Measurements from ENCODE around the gene RRBP1. TPM values are rescaled to one million over a fixed set of nuclear protein-coding genes. Genes with fewer than 3 reads are reported as not detected.

The RRBP1 gene
- total and polyA plus RNA-seq, 2 experiments from 2014 or later, result 193 to 242 TPM

- Histone ChIP-seq H3K9me3 (ENCODE audit: low read depth) (no peaks in the 10 kb centered on the region), H4K20me1 (ENCODE audit: insufficient read depth, poor library complexity, severe bottlenecking) (no peaks in the 10 kb centered on the region), H3K27ac (no peak overlapping the region), H2AFZ (no peak overlapping the region), H3K9me2 (replicated peaks; ENCODE audit: insufficient read depth) (no peaks in the 10 kb centered on the region), H3K4me3 (no peak overlapping the region), H3K4me1 (ENCODE audit: insufficient read depth) (no peaks in the 10 kb centered on the region), H3K79me2 (no peaks in the 10 kb centered on the region), H3K36me3 (replicated peaks; ENCODE audit: insufficient read depth, low read depth) (no peaks in the 10 kb centered on the region), H3K27me3 (no peaks in the 10 kb centered on the region), H3K4me2 (no peak overlapping the region)
- TF ChIP-seq, protein P1, sequence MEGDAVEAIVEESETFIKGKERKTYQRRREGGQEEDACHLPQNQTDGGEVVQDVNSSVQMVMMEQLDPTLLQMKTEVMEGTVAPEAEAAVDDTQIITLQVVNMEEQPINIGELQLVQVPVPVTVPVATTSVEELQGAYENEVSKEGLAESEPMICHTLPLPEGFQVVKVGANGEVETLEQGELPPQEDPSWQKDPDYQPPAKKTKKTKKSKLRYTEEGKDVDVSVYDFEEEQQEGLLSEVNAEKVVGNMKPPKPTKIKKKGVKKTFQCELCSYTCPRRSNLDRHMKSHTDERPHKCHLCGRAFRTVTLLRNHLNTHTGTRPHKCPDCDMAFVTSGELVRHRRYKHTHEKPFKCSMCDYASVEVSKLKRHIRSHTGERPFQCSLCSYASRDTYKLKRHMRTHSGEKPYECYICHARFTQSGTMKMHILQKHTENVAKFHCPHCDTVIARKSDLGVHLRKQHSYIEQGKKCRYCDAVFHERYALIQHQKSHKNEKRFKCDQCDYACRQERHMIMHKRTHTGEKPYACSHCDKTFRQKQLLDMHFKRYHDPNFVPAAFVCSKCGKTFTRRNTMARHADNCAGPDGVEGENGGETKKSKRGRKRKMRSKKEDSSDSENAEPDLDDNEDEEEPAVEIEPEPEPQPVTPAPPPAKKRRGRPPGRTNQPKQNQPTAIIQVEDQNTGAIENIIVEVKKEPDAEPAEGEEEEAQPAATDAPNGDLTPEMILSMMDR (IDR thresholded peaks at IDR 0.05; ENCODE audit: poor library complexity), result no peak
- TF ChIP-seq EZH2phosphoT487 (IDR thresholded peaks at IDR 0.05; ENCODE audit: low read depth, severe bottlenecking, unreplicated experiment), result no peak
- no peak for TF ChIP-seq EZH2 (IDR thresholded peaks at IDR 0.05; ENCODE audit: borderline replicate concordance)
- WGBS (ENCODE audit: low lambda C conversion rate, missing lambda C conversion rate), result 86% methylated on average over 12 of the region's 12 CpGs
- no peak for DNase-seq (ENCODE audit: low spot score)
Observed at GRCh38 chr20:17728074-17728473, 46.0 kb upstream of the RRBP1 start.

DNA sequence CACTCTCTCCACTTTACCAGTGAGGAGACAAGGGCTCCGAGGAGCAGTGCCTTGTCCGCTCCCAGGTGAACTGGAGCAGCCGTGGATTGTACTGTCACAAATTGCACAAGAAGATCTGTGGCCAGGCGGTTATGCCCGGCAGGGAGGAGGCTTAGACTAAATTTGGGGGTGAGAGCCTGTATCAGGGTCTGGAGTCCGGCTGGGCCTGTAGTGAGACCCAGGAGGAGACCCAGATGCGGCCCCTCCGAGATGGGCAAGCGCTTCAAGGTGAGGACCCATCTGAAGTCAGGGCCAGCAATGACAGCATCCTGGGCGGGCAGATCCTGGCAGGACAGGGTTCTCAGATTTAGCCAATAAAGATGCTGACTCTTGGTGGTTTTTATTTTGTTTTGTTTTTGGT is 45.3 kb upstream of the RRBP1 start:
- H3K4me3 ChIP-seq, result no peak overlapping the region
- no peaks in the 10 kb centered on the region for H3K36me3 ChIP-seq (replicated peaks; ENCODE audit: insufficient read depth, low read depth)
- H2AFZ ChIP-seq, result no peak overlapping the region
- no peaks in the 10 kb centered on the region for H3K27me3 ChIP-seq
- no peaks in the 10 kb centered on the region for H3K79me2 ChIP-seq
- no peaks in the 10 kb centered on the region for H3K4me1 ChIP-seq (ENCODE audit: insufficient read depth)
- H3K9me3 ChIP-seq (ENCODE audit: low read depth), result no peaks in the 10 kb centered on the region
- H3K9me2 ChIP-seq (replicated peaks; ENCODE audit: insufficient read depth), result no peaks in the 10 kb centered on the region
- TF ChIP-seq, protein P1 (IDR thresholded peaks at IDR 0.05; ENCODE audit: poor library complexity), result no peak
- TF ChIP-seq EZH2phosphoT487 (IDR thresholded peaks at IDR 0.05; ENCODE audit: low read depth, severe bottlenecking, unreplicated experiment) (no peak), EZH2 (IDR thresholded peaks at IDR 0.05; ENCODE audit: borderline replicate concordance) (no peak)
- 96% methylated on average over 10 of the region's 10 CpGs for WGBS (ENCODE audit: low lambda C conversion rate, missing lambda C conversion rate)
- no peak overlapping the region for H3K27ac ChIP-seq
- no peak overlapping the region for H3K4me2 ChIP-seq
- DNase-seq (ENCODE audit: low spot score), result no peak
- H4K20me1 ChIP-seq (ENCODE audit: insufficient read depth, poor library complexity, severe bottlenecking), result no peaks in the 10 kb centered on the region

- WGBS (ENCODE audit: low lambda C conversion rate, missing lambda C conversion rate), result 69% methylated on average over 4 of the region's 4 CpGs
- Histone ChIP-seq H3K36me3 (replicated peaks; ENCODE audit: insufficient read depth, low read depth) (no peaks in the 10 kb centered on the region), H3K79me2 (no peaks in the 10 kb centered on the region), H2AFZ (no peak overlapping the region), H3K9me2 (replicated peaks; ENCODE audit: insufficient read depth) (no peaks in the 10 kb centered on the region), H3K4me1 (ENCODE audit: insufficient read depth) (no peaks in the 10 kb centered on the region), H3K27me3 (no peaks in the 10 kb centered on the region), H4K20me1 (ENCODE audit: insufficient read depth, poor library complexity, severe bottlenecking) (no peaks in the 10 kb centered on the region), H3K4me3 (no peak overlapping the region), H3K4me2 (no peak overlapping the region), H3K27ac (no peak overlapping the region), H3K9me3 (ENCODE audit: low read depth) (no peaks in the 10 kb centered on the region)
- no peak for DNase-seq (ENCODE audit: low spot score)
- TF ChIP-seq EZH2phosphoT487 (IDR thresholded peaks at IDR 0.05; ENCODE audit: low read depth, severe bottlenecking, unreplicated experiment) (no peak), EZH2 (IDR thresholded peaks at IDR 0.05; ENCODE audit: borderline replicate concordance) (no peak)
- TF ChIP-seq, protein P1 (IDR thresholded peaks at IDR 0.05; ENCODE audit: poor library complexity), result no peak
Observed at GRCh38 chr20:17726902-17727301, 44.9 kb upstream of the RRBP1 start.

All from hepatocyte (in vitro differentiated cells).